AG09319 (cell line): Measurements from ENCODE around the gene NOL12.

Source experiments
- DNase-seq: peaks from one replicate; pipeline ENCODE4 v3.0.0-alpha.2; 2010; ENCODE audit warnings: low read depth; ENCODE audit errors: extremely low read depth
- CTCF ChIP-seq: IDR thresholded peaks from 2 replicates; pipeline ENCODE4 v1.5.1; 2011; ENCODE audit warnings: low read depth, mild to moderate bottlenecking, inconsistent platforms, low read length, moderate library complexity

Gene NOL12, protein sequence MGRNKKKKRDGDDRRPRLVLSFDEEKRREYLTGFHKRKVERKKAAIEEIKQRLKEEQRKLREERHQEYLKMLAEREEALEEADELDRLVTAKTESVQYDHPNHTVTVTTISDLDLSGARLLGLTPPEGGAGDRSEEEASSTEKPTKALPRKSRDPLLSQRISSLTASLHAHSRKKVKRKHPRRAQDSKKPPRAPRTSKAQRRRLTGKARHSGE

DNA sequence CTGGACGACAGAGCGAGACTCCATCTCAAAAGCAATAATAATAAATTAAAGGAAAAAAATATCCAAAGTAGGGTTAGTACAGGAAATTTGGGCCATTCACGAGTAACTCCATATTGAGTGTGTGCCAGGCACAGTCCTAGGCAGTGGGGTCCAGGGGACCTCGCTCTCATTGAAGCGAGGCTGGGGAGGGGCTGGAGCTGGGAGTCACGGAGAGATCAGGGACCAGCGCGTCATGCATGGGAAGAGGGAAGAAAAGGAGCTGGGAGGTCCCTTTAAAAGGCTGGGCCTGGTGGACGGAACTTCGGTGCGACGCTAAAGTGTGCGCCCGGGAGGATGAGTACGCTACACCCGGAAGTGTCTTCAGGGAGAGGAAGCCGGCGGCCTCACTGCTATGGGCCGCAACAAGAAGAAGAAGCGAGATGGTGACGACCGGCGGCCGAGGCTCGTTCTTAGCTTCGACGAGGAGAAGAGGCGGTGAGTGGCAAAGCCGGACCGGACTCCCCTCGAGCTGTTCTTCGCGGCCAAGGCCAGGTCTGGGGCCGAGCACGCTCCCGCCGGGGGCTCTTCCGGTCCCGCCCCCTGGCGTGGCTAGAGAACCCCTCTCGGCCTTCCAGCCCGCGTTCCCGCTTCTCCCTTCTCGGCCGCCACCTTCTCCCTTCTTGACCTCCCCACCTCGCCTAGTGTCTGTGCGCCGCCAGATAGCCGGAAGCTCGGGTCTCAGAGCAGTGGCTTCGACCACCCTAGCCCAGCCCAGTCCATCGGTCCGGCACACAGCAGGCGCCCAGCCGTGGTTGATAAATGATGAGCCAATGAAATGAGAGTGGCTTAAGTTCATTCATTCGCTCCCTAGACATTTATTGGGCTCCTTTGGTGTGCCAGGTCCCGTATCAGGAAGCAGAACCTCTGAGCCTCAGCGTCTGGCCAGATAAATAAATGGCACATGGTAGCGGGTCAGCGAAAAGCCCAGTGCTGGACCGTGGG is at the start of gene NOL12:
NOL12 (plus strand) TSS at position 342 of the 981 bp plus-strand sequence; CDS start at position 392, 50 bp downstream.
- no peak for TF ChIP-seq CTCF
- DNase-seq, result no peak

- DNase-seq, result no peak
- no peak for TF ChIP-seq CTCF
These were observed 49.2 kb upstream of the NOL12 start for GRCh38 chr22:37636949-37637273.

DNA sequence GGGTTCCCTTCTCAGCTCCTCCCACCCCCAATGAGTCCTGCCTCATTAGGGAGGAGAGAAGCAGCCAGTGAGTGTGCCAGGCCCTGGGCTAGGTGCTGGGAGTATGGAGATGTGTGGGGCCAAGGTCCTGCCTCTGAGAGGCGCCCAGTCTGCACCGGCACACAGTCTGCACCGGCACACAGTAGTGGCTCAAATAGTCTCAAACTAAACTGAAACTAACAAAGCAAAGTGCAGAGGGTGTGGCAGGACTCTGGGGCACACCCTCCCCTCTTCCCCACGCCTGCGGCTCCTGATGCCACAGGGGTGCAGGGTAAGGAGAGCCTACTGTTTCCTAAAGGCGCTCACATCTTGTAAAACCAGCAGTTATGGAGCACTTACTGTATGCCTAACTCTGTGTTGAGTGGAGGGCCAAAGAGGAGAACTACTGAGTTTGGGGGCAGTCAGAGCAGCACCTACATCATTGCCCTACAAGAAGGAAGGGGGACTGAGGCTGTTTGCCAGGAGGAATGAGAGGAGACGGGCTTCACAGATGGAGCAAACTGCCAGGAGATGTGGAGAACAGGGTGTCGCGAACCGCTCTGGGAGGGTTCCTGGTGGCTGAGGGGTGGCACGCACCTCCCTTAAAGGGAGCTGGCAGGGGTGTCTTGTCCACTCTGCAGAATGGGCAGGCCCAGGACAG is 47.6 kb upstream of the NOL12 start:
- TF ChIP-seq CTCF, result no peak
- no peak for DNase-seq

DNA sequence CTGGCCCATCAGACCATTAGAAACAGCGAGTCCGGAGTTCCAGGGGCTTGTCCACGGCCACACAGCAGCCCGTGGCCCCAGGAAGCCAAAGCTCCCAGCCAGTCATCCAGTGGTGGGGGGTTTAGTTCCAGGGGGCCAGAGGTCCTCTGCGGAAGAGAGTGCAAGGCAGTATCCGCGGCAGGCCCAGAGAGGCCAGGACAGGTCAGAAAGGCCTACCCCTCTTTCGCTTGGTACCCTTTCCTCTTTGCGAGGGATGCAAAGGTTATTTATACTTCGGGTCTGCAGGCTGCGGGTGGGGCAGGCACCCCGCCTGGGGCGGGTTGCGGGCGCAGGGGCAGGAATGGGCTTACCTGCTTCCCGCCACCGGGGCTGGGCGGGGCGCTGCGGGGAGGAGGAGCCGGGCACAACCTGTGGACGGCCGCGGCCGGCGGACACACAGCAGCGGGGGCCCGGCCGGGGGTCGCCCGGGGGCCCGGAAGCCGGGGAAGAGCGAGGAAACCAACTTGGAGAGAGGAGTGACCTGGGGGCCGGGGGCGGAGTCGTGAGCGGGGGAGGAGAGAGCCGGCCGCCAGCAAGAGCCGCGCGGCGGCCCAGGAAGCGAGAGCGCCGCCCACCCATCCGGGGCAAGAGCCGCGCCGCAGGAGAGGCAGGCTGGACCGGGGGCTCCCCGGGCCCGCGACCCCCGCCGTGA is 46.9 kb upstream of the NOL12 start, which contains the start of gene SH3BP1:
SH3BP1 (plus strand) TSS at position 600 of the 691 bp plus-strand sequence. CDS start 119 bp downstream, outside the sequence.
- no peak for TF ChIP-seq CTCF
- no peak for DNase-seq

DNA sequence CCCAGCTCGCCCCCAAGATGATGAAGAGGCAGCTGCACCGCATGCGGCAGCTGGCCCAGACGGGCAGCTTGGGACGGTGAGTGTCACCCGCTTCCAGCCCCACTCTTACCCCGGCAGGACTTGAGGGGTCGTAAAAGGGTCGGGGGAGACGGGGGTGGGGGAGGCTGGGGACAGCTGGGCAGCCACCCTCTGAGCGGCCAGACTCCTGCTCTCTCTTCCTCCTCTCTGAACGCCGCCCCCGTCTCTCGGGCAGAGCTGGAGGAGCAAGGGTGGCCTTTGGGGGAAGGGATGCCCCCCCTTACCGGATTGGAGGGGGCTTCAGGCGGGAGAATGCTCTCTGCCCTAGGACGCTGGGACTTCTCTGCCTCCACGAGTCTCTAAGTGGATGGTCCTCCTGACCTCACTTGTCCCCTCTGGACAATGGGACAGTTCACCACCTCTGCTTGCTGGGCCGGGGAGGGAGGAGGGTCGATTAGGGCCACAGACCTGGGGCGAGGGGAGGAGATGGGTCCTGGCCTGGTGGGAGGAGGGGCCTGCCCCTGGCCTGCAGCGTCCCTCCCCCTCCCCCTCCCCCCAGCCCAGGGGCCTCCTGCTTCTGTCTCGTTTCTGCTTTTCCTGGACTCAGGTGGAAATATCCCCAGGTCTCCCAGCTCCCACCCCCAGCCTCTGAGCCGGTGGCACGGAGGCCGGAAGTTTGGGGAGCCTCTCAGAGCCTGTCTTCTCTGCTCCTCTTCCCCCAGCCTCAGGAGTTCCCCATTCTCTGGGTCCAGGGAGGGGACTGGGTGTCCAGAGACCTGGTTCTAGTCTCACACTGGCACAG is 46.2 kb upstream of the NOL12 start:
- no peak for TF ChIP-seq CTCF
- DNase-seq, result no peak

DNA sequence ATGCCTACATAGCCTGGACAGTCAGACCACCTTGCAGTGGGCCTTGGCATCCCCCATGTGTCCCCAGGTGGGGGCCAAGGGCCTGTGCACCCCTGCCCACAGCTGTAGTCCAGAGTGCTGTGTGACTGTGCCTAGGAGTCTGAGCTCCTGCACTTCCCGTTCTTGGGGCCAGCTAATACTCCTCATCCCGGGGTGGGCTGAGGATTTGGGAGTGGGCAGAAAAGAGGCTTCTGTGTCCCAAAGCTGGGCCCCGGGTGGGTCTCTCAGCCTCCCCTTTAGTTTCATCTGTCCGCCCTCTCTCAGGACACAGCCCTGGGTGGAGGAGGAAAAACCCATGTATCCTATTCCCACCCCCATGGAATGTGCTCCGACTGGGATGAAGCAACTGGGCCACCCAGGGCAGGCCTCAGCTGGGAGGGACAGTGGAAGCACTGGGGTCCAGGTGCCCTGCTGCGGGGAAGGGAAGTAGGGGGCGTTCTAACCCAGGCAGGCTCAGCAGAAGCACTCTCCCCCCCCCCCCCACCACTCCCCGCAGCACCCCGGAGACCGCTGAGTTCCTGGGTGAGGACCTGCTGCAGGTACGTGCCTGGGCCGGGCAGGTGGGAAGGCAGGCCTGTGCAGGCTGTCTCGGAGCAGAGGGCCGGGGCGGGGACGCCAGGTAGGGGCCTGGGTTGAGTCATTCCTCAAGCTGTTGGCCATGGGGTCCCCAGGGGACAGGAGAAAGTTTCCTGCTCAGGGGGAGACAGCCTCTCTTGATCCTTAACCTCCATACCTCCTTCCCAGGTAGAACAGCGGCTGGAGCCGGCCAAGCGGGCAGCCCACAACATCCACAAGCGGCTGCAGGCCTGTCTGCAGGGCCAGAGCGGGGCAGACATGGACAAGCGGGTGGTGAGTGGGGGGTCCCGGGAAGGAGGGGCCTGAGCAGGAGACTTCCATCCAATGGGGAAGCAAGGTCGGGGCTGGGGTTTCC is 45.3 kb upstream of the NOL12 start:
- no peak for TF ChIP-seq CTCF
- no peak for DNase-seq
